ENCODE measurements around the gene DOCK4. TPM values are rescaled to one million over a fixed set of nuclear protein-coding genes. Genes with fewer than 3 reads are reported as not detected.

DOCK4 gene
- total and polyA plus RNA-seq, 7 donors, result 1.8 to 12.7 (median 7.1) TPM

DNA sequence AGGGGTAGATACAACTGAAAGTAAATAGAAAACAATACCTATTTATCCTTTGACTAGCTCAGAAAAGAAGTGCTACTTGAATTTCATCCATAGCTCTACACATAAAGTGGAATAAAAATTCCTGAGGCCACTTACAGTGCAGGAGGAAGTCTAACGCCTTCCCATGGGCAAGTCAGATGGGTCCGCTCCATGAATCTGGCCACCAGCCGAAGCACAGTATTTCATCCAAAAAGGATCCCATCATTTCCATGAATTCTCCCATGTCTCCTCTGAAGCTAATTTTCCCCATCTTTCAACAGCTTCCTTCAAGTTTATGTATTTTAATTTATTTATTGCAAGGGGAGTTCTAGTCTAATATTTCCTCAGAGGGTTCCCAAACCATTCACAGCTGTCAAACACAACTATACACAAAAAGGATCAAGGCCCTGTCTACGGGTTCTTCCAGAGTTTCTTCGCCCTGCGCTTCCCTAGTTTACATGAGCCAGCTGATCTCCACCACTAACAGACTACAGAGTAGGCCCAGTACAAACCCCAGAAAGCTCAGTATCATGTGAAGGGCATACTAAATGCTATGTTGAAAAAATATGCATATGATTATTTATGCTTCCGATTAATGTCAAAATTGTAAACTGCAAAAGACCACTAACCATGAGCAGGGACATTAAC, 184.7 kb downstream of the DOCK4 start:
- intact Hi-C loops (cut with DNase I), result no loop called here
- Histone ChIP-seq H3K27ac (no peak overlapping the region), H3K36me3 (ENCODE audit: insufficient read depth in 1 of 2, low read depth in 1 of 2) (no peaks in the 10 kb centered on the region), H3K4me1 (peaks cover 9% of the 10 kb centered on the region), H3K27me3 (ENCODE audit: insufficient read depth in 3 of 3, low read length in 2 of 3) (no peaks in the 10 kb centered on the region), H3K4me3 (no peak overlapping the region), H3K9me3 (no peaks in the 10 kb centered on the region)
- ATAC-seq (no peak), DNase-seq (no peak)
- TF ChIP-seq CTCF (IDR thresholded peaks at IDR 0.05), result no peak
- WGBS, 3 donors, result 74 to 78% (median 77%) methylated on average over 7 of the region's 7 CpGs

DNA sequence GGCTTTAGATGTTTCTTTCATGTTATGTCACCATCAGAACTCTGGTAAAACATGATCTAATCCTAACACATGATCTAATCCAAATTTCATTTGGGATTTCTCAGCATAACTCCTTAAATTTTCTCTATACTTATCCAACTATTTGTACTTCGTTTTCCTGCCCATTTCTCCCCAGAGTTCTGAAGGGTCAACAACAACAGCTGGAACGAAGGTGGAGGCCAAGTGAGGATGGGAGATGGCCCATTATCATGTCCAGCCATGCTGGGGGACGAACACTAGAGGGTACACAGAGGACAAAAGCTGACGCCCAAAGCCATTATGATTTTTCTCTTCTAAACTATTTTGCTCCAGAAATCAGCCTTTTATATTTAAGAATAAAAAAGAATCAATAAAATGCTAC, 185.4 kb downstream of the DOCK4 start:
- Histone ChIP-seq H3K27me3 (ENCODE audit: insufficient read depth in 3 of 3, low read length in 2 of 3) (no peaks in the 10 kb centered on the region), H3K27ac (no peak overlapping the region), H3K4me3 (no peak overlapping the region), H3K36me3 (ENCODE audit: insufficient read depth in 1 of 2, low read depth in 1 of 2) (no peaks in the 10 kb centered on the region), H3K9me3 (no peaks in the 10 kb centered on the region), H3K4me1 (peaks cover 9% of the 10 kb centered on the region)
- DNase-seq (no peak), ATAC-seq (peak in 1 of 4 donors; percentile 40)
- intact Hi-C loops (cut with DNase I), result no loop called here
- WGBS, 3 donors, result 56 to 77% (median 61%) methylated on average over 4 of the region's 4 CpGs
- TF ChIP-seq CTCF (IDR thresholded peaks at IDR 0.05), result no peak

DNA sequence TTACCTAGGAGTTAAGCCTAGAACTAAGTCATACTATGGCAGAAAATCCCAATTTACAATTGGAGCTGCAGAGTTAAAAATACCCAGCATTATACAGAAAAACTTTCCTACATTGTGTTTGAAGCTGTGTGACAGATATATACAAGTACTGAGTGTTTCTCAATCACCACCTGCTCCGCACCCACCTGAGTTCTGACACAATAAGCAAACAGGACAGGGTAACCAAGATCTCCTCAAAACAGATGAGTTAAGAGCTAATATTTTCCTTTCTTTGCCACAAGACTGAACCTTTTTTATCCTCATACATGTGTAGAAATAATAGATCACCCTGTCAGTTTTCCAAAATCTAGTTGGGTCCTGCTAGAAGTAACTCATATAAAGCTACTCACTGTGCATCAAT, 186.3 kb downstream of the DOCK4 start:
- WGBS, 3 donors, result 95 to 100% (median 97%) methylated on average over 1 of the region's 1 CpG
- DNase-seq (no peak), ATAC-seq (no peak)
- H3K27ac ChIP-seq, result no peak overlapping the region
- no peaks in the 10 kb centered on the region for H3K36me3 ChIP-seq (ENCODE audit: insufficient read depth in 1 of 2, low read depth in 1 of 2)
- peaks cover 5% of the 10 kb centered on the region for H3K4me1 ChIP-seq
- no peaks in the 10 kb centered on the region for H3K27me3 ChIP-seq (ENCODE audit: insufficient read depth in 3 of 3, low read length in 2 of 3)
- no peaks in the 10 kb centered on the region for H3K9me3 ChIP-seq
- no peak for TF ChIP-seq CTCF (IDR thresholded peaks at IDR 0.05)
- no peak overlapping the region for H3K4me3 ChIP-seq
- intact Hi-C loops (cut with DNase I), result no loop called here

- Histone ChIP-seq H3K27me3 (ENCODE audit: insufficient read depth in 3 of 3, low read length in 2 of 3) (no peaks in the 10 kb centered on the region), H3K4me1 (no peaks in the 10 kb centered on the region), H3K27ac (no peak overlapping the region), H3K36me3 (ENCODE audit: insufficient read depth in 1 of 2, low read depth in 1 of 2) (no peaks in the 10 kb centered on the region), H3K4me3 (no peak overlapping the region), H3K9me3 (no peaks in the 10 kb centered on the region)
- intact Hi-C loops (cut with DNase I), result no loop called here
- ATAC-seq (no peak), DNase-seq (no peak)
- TF ChIP-seq CTCF (IDR thresholded peaks at IDR 0.05), result no peak
Observed at GRCh38 chr7:112018305-112019030, 187.7 kb downstream of the DOCK4 start.

Measured in psoas muscle (tissue), 8 donors.